Lower leg skin (tissue), 4 donors: ENCODE data around the gene EHBP1. TPM values are rescaled to one million over a fixed set of nuclear protein-coding genes. Genes with fewer than 3 reads are reported as not detected.
A peak's percentile ranks its signal among the peaks of the same experiment; 100 is the strongest.
"Not testable (repeated sequence)": the region's sequence is repeated elsewhere in the genome, so short reads cannot be mapped to it uniquely, and the experiment has no call there.

ENCODE experiments used
- DNase-seq, 2 donors: peaks; one replicate each; pipeline ENCODE4 v3.0.0-alpha.2; 2019; ENCODE audit warnings: low spot score in 2 of 2
- H3K4me3 ChIP-seq: fragments of 200-600 bp; sonication (generic); 2 replicates; pipeline ENCODE4 v1.5.1; 2017; ENCODE audit warnings: mild to moderate bottlenecking, low read depth; ENCODE audit not compliant: poor library complexity, severe bottlenecking
- CTCF ChIP-seq, 3 donors: fragments of 450-650 bp; IDR thresholded peaks; one replicate each; pipeline ENCODE4 v1.5.1; 2016; ENCODE audit warnings: antibody characterized with exemption in 3 of 3, mild to moderate bottlenecking in 3 of 3, moderate library complexity in 2 of 3
- POLR2A ChIP-seq, 2 donors: fragments of 450-650 bp; IDR thresholded peaks; one replicate each; pipeline ENCODE4 v1.6.1; 2016 to 2017; ENCODE audit warnings: antibody characterized with exemption in 2 of 2, mild to moderate bottlenecking in 1 of 2, moderate library complexity in 1 of 2
- WGBS, 2 donors: methylation state at CpG; one replicate each; pipeline ENCODE4 v1.1.5; 2018; 5-methylcytosine and 5-hydroxymethylcytosine counted together
- intact Hi-C: fragments of 100-400 bp; cut with DNase I; formaldehyde crosslinking; loops from one replicate; pipeline ENCODE4 v1.15.0; 2023; ENCODE audit warnings: low total_unique reads
- total RNA-seq, 4 donors: library from RNA; depleted of rRNA; stranded (reverse); fragments of >200 nt; gene quantifications; one replicate each; pipeline ENCODE4 v1.1.0, GENCODE V29; 2016

EHBP1 gene
- total RNA-seq, 4 donors from 2014 or later: 33.8 to 67.8 (median 51.2) TPM

GRCh38 chr2:62705859-62706720, 577 bp downstream of the EHBP1 start:
- peak; percentile 46 to 92 for DNase-seq
- no peak for TF ChIP-seq CTCF (IDR thresholded peaks at IDR 0.05)
- H3K4me3 ChIP-seq: peak overlapping the region; percentile 52
- intact Hi-C loops: no loop called here
- WGBS, 2 donors: 1% methylated on average over 29 to 47 of the region's 57 CpGs

GRCh38 chr2:62706721-62707521, 1.4 kb downstream of the EHBP1 start:
- intact Hi-C loops: no loop called here
- TF ChIP-seq CTCF (IDR thresholded peaks at IDR 0.05) (no peak), POLR2A (IDR thresholded peaks at IDR 0.05) (no peak)
- H3K4me3 ChIP-seq: peak overlapping the region; percentile 52
- 56 to 61% methylated on average over 7 of the region's 7 CpGs for WGBS, 2 donors
- no peak for DNase-seq

- no peak for DNase-seq
- intact Hi-C loops: no loop called here
- TF ChIP-seq CTCF (IDR thresholded peaks at IDR 0.05) (no peak), POLR2A (IDR thresholded peaks at IDR 0.05) (no peak)
- WGBS, 2 donors: 72 to 89% methylated on average over 1 of the region's 1 CpG
- H3K4me3 ChIP-seq: no peak overlapping the region
Measured at GRCh38 chr2:62708751-62709150, 3.2 kb downstream of the EHBP1 start.

GRCh38 chr2:62711832-62712494, 6.5 kb downstream of the EHBP1 start:
- intact Hi-C loops: no loop called here
- TF ChIP-seq CTCF (IDR thresholded peaks at IDR 0.05) (no peak), POLR2A (IDR thresholded peaks at IDR 0.05) (no peak)
- 92 to 93% methylated on average over 1 of the region's 1 CpG for WGBS, 2 donors
- no peak for DNase-seq
- H3K4me3 ChIP-seq: no peak overlapping the region

GRCh38 chr2:62713196-62713595, 7.7 kb downstream of the EHBP1 start:
- 92 to 96% methylated on average over 3 of the region's 3 CpGs for WGBS, 2 donors

GRCh38 chr2:62713837-62714236, 8.3 kb downstream of the EHBP1 start:
- no peak overlapping the region for H3K4me3 ChIP-seq
- TF ChIP-seq CTCF (IDR thresholded peaks at IDR 0.05): no peak
- TF ChIP-seq POLR2A (IDR thresholded peaks at IDR 0.05): no peak
- intact Hi-C loops: no loop called here
- DNase-seq: no peak

More at GRCh38 chr2:62713196-62713595, 7.7 kb downstream of the EHBP1 start:
- intact Hi-C loops, DNase-seq, H3K4me3 ChIP-seq: not testable (repeated sequence)
